GM19328 (cell line): ENCODE results near the gene ZYX.

ENCODE experiments used
- ATAC-seq: cut with Tn5 transposase; IDR thresholded peaks from one replicate; pipeline ENCODE4 v1.9.1; 2021; ENCODE audit warnings: mild to moderate bottlenecking, moderate library complexity; ENCODE audit not compliant: unreplicated experiment

Gene ZYX

DNA sequence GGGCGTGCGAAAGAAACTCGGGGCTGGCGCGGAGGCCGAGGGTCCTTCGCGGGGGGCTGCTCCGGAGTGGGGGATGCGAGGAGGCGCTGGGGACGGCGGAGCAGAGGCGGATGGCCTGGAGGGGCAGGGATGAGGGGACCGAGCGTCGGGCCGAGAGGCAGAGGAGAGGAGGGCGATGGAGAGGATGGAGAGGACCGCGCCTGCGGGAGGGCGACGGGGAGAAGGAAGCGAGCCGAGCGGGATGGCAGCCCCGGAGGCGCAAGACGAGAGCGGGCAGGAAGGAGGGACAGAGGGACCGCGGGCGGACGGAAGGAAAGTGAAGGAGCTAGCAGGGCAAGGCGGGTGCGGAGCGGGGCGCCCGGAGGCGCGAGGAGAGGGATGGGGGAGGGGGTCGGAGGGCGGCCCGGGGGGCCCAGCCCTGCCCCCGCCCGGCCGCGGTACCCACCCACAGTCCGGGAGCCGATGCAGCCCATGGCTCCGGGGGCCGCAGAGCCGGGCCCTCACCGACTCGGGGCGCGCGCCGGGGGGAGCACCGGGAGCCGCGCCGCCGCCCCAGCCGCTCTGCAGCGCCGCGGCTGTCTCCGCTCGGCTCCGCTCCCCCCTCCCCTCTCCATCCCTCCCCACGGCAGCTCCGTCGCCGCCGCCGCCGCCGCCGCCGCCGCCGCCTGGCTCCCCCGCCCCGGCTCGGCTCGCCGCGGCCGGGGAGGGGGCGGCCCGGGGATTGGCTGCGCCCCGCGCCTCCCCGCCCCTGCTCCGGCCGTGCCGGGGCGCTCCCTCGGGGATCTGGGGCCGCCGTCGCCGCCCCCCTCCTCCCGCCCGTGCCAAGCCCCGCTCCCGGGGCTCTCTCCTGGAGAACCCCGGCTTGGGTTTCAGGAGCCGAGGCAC lies 18.8 kb upstream of the ZYX start, which contains the start of gene FAM131B:
Gene FAM131B (minus strand): TSS at position 583 of the 885 bp plus-strand sequence. CDS start 110 bp downstream, at position 473.
- no peak for ATAC-seq

DNA sequence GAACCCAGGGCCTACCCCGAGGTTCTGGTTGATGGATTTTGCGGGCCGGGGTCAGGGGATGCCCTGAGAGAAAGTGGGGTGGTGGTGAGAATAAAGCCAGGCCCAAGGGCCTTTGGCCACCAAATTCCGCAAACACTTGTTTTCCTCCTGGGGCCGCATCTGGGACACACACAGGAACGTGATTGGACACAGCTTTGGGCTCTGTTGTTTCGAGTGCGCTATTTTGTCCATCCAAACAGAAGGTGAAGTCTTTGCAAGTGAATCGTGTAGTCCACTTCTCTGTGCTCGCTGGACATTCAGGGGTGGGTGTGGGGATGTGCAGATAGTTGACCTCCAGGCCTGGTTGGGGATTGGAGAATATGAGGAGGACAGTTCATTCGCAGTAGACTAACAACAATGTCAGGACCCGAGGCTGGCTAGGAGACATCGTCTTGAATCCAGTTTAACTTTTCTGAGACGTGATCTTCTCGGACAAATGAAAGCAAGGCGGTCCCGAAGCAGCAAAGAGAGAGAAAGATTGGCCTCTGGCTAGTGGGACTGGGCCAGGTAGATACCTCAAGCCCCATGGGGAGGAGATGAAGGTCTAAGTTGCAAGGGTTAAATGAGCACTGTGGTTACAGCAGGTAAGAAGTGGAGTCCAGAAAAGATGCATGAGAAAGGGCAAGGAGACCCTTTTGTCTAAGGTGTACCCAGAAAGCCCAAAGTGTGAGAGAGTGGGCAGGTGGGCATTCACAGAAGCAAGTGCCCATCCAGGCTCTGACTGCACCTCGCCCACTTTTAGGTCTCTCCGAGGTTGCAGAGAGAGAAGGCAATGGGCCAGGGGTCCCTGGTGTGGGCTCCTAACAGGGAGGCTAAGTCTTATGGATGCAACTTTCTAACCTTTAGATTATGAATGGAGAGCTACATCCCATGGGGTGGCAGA lies 17.9 kb upstream of the ZYX start:
- ATAC-seq: no peak

DNA sequence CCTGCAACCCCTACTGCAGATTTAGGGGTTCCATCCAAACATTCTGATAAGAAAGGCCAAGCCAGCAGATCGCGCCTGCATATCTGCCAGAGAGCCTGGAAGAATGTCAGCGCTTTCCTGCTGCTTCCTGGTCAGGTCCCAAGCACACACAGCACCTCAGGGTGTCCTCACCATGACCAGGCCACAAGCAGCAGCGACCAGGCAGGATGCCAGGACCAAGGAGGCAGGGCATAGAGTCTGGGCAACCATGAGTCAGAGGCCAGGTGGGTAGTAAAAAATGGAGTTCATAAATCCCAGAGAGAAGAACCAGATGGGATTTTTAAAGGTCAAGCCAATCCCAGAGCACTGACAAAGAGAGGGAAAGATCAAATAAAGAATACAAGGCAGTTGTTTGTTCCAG lies 13.2 kb upstream of the ZYX start:
- no peak for ATAC-seq

DNA sequence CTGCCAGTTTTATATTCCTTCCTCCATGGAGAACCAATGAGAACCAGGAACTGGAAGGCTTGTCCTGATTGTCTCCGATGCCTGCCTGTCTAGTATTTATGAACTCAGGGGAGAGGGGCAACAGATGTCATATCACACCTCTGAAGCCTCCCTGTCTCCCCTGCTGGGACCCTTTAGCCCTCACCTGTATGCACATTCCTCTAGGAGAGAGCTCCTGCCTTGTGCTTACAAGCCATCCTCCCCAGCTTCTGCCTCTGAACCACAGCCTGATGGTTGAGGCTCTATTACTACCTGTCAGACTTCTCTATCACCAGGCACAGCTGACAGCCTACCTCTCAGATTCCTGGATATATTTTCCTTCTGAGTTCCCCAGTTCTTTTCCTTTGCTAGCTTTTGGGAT lies 12.8 kb upstream of the ZYX start:
- ATAC-seq: no peak

DNA sequence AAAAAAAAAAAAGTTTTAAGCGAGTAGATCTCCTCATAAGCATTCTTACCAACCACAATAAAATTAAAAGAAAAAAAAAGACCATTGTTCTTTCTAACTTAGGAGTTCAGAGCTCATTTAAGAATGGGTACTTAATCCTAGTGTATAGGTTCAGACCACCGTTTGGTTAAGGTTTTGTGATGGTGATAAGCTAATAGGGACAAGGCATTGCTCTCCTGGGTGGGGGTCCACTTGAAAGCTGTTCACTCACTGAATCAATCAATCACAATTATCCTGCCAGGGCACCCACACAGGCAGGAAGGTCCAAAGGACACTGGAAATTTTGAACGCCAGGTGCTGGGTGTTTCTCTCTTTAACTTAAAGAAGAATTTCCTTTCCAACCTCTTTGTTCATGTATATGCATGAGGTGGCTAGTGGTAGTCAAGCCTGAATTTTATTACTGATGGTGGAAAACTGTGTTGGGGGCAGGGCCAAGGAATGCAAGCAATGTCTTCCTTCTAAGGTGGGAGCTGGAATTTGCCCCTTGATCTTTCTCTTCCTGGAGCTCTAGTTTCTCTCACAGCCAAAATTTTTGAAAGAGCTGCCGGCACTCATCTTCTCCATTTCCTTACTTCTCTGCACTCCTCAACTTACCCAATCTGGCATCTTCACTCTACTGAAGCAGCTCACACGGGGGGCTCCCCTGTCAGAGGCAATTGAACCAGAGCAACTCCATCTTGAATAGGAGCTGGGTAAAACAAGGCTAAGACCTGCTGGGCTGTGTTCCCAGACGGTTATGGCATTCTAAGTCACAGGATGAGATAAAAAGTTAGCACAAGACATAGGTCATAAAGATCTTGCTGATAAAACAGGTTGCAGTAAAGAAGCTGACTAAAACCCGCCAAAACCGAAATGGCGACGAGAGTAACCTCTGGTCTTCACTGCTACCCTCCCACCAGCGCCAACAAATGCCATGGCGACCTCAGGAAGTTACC lies 11.2 kb upstream of the ZYX start:
- ATAC-seq: no peak

DNA sequence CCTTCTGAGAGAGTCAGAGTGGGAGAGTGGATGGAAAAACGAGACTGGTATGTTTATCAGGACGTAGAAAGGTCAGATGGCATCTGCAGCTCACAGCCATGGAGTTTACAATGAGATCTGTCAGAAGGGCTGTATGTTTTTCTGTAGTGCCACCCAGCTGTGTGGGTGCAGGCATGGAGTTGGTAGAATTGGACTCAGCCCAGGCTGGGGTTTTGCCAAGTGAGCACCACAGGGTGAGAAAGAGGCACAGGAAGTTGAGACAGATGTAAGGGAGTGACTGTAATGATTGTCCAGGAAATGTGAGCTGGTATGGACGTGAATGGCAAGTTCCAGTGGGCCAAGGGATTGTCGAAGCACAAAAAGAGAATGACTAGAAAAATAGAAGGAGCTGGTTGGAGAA lies 9.1 kb upstream of the ZYX start:
- ATAC-seq: no peak

DNA sequence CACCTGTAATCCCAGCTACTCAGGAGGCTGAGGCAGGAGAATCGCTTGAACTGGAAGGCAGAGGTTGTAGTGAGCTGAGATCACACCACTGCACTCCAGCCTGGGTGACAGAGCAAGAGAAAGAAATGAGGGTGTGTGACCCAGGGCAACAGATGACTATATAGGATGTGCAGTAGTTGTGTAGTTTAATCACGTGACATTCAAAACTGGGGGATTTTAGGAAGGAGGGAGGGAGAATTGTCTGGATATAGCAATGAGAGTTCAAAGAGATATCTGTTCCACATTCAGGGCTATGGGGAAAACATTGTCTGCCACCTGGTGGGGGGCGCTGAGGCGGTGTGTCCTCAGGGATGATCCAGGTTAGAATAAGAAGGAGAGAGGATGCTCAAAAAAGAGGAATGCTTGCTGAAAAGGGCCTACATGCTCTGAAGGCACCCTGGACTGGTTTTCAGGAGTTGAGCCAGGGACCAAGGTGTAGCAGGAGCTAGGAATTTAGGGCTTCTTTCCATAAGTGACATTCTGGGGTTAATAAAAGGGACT lies 7.8 kb upstream of the ZYX start:
- no peak for ATAC-seq

DNA sequence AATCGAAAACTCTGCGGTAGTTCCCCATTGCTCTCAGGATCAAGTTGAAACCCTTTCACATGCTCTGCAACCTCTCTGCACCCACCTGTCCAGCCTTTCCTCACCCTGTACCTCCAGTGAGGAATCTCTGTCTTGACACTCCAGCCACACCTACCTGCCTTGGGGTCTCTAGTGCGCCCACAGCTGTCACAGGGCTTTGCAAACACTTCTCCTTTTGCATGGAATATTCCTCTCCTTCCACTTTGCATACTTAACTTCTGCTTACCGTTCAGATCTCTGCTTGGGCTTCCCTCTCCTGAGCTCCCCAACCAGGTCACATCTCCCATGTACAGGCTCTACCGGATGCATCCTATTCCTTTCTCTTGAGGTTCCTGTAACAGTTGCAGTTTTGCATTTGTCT lies 6.6 kb upstream of the ZYX start:
- ATAC-seq: no peak

DNA sequence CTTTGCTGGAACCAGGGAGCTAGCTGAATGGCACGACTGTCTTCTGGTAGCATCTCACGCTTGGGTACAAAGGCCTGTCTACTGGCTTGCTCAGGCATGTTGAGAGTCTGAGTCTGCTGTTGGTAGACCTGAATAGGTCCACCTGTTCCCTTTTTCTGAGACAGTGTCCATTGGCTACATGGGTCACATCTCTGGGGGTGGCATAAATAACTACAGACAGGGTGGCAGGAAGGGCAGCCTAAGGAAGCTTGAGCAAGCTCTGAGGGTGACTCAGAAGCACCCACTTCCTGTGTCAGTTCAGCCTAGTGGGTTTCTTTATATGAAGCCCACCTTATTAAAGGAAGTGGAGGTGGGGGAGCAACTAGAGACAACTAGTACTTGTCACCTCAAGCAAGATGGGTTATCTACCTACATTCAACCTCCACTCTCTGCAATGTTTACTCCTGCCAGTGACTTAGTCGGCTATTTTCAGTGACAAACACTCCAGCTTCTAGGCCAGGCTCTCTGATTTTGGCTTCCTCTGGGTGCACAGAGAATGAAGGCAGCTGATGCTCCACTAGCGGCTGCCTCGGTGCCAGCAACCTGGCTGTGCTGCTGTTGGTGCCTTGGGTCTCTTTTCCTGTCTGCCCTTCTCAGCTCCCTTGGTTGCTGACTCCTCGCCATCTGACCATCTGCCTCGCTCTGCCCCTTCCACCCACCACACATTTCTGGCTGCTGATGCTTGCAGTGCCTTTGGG lies 5.7 kb upstream of the ZYX start:
- ATAC-seq: no peak

DNA sequence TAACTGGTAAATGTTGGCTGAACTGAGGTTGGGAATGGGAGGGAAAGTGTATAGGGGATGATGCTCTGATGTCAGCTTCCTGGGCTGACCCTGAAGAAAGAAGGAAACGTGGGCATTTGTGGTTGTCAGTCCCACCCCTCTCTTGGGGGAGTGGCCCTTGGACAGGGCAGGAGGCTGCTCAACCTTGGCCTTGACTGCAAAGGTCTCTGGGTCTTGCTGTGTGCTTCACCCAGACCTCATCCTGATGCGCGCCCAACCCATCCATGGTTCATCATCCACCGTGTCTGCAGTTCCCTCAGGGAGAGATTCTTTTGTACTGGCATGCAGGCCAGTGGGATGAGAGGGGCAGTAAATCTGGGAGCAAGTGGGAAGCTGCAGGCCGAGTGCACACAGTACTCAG lies 4.7 kb upstream of the ZYX start:
- no peak for ATAC-seq

DNA sequence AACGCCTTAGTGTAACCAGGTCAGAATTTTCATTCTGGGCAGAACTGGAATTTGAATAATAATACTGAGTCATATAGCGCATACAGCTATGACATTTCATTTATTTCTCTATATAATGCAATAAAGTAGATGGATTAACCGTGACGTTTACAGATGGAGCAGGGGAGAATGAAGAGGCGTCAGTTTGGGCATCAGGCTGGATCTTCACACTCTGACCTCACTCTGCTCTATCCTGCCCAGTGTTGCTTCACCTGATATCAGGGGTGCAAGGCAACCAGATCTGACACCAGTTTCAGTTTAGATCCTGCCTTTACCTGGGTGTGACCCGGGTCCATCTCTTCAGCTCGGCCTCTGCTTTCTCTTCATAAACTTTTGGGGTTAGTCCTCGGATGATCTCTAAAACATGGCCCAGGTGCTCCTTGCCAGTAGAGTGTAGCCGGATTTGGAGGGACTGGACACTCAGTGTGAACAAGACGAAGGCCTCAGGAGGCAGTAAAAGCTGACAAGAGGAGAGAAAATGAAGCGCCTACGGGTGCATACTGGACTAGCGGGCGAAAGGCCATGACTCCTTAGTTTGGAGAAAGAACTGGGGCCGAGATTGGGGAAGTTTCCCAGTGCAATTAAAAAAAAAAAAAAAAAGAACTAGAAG lies 1.4 kb upstream of the ZYX start:
- no peak for ATAC-seq

DNA sequence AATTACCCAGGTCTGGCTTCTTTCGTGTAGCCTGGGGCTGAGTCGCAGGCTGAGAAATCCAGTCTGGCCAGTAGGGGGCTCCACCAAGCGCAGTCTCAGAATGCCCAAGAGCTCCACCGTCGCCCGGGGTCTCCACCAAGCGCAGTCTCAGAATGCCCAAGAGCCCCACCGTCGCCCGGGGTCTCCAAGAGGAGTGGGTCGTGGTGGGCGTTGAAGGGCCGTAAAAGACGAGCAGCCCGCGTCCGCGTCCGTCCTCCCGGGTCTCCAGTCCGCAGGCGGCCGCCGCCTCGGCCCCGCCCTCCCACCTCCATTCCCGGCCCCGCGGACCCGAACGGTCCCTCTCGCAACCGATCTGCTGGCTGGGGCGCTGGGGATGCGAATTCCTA lies 892 bp upstream of the ZYX start:
- ATAC-seq: peak; percentile 43

DNA sequence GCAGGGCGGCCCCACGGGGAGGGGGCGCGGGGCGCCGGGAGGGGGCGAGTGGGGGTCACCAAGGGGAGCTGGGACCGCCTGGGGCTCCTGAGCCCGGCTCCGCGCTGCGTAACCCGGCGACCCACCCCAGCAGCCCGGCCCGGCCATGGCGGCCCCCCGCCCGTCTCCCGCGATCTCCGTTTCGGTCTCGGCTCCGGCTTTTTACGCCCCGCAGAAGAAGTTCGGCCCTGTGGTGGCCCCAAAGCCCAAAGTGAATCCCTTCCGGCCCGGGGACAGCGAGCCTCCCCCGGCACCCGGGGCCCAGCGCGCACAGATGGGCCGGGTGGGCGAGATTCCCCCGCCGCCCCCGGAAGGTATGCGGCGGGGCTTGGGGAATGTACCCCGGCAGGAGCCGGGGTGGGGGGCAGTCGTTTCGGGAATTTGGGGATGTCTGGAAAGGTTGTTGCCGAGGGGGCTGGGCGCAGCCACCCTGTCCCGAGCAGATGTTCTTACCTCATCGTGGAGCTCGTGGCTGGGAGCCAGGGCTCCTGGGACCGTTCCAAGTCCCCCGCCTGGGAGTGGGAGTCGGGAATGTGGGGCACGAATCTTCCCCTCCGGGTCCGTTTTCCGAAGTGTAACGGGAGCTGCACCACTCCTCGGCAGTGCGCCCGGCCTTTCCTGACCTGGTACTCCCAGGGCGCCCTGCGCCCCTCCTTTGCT lies 431 bp downstream of the ZYX start:
- peak; percentile 14 for ATAC-seq

DNA sequence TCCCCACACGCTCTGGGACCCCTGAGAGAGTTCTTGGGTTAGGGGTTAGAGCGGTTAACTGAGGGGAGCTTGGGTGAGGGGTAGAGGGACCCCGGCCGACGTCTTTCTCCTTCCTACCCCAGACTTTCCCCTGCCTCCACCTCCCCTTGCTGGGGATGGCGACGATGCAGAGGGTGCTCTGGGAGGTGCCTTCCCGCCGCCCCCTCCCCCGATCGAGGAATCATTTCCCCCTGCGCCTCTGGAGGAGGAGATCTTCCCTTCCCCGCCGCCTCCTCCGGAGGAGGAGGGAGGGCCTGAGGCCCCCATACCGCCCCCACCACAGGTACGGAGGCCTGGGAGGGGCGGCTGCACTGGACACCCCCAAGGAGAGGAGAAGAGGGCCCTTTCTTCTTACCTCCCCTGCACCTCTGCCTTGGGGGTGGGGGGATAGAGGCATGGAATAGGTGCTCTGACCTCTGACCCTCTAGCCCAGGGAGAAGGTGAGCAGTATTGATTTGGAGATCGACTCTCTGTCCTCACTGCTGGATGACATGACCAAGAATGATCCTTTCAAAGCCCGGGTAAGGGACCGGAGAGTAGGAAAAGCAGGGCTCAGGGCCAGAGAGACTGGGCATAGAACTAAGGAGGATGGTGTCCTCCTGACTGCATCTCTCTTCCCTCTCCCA lies 1.1 kb downstream of the ZYX start:
- ATAC-seq: no peak

DNA sequence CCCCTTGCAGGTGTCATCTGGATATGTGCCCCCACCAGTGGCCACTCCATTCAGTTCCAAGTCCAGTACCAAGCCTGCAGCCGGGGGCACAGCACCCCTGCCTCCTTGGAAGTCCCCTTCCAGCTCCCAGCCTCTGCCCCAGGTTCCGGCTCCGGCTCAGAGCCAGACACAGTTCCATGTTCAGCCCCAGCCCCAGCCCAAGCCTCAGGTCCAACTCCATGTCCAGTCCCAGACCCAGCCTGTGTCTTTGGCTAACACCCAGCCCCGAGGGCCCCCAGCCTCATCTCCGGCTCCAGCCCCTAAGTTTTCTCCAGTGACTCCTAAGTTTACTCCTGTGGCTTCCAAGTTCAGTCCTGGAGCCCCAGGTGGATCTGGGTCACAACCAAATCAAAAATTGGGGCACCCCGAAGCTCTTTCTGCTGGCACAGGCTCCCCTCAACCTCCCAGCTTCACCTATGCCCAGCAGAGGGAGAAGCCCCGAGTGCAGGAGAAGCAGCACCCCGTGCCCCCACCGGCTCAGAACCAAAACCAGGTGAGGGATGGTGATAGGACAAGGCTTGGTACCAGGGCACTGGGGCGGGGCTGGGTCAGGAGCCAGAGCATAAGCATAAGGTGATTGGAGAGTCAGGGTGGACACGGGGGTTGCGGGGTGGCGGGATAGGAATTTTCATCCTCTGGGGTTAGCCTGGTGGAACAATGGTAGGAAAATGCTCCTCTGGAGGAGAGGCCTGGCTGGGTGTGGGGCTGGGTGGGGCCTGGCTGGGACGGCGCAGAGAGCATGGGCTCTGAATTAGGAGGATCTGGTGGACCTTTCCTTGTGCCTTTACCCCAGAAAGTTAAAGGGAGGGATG lies 1.9 kb downstream of the ZYX start:
- ATAC-seq: no peak

DNA sequence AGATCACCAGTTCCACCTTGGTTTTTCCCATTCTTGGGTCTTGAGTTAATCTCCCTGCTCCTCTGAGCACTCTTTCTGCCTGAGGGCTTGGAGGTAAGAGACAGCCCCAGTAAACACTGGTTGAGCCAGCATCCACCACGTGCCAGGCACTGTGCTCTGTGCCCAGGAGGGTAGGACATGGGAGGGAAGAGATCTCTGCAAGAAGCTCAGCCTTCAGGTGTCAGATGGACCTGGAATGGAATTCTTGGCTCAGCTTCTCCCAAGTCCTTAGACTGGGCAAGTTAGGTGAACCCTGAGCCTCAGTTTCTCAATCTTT lies 2.5 kb downstream of the ZYX start:
- no peak for ATAC-seq

DNA sequence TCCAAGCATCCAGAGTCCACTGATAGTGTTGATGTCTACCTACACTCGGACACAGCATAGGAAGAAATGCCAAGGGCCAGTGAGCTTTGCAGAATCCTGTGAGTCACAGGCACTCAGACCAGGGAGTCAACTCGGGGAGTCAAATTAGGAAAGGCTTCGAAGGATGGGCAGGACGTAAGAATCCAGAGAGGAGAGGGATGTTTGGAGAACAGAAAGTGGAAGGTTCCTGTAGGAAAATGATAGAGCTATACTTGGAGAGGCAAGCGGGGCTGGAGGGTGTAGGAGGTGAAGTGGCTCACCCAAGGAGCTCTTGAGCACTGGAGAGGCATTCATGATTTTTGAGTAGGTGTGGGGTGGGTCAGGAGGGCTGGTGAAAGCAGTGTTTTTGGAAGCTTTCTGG lies 3.0 kb downstream of the ZYX start:
- no peak for ATAC-seq
